Cardiac muscle cell (in vitro differentiated cells and primary cell): Measurements from ENCODE around the gene HIVEP2. TPM values are rescaled to one million over a fixed set of nuclear protein-coding genes. Genes with fewer than 3 reads are reported as not detected.

Source experiments
- DNase-seq, 2 donors: peaks; one replicate each; pipeline versions ENCODE4 v3.0.0 to v3.0.0-alpha.2; 2010 to 2017; ENCODE audit warnings: low read depth in 1 of 2, low spot score in 1 of 2
- H3K27ac ChIP-seq: fragments of 200-600 bp; sonication (generic); 2 replicates; pipeline ENCODE4 v1.5.1; 2016
- H3K27me3 ChIP-seq: fragments of 200-600 bp; sonication (generic); 2 replicates; pipeline ENCODE4 v1.6.0; 2016; ENCODE audit warnings: control low read depth
- H3K36me3 ChIP-seq: fragments of 200-600 bp; sonication (generic); 2 replicates; pipeline ENCODE4 v1.5.1; 2016; ENCODE audit warnings: control low read depth
- H3K4me1 ChIP-seq: fragments of 200-600 bp; sonication (generic); 2 replicates; pipeline ENCODE4 v1.8.1; 2017; ENCODE audit warnings: low read depth, mild to moderate bottlenecking, mixed run types
- H3K4me3 ChIP-seq: fragments of 200-600 bp; sonication (generic); 2 replicates; pipeline ENCODE4 v1.5.1; 2016; ENCODE audit warnings: mild to moderate bottlenecking
- H3K9me3 ChIP-seq: fragments of 200-600 bp; sonication (generic); 2 replicates; pipeline ENCODE4 v1.5.1; 2017; ENCODE audit warnings: low read depth, mild to moderate bottlenecking, control low read depth
- CTCF ChIP-seq: IDR thresholded peaks from 2 replicates; pipeline ENCODE4 v1.5.1; 2012; ENCODE audit warnings: low read depth, mild to moderate bottlenecking, low read length
- polyA plus RNA-seq: library from polyadenylated mRNA; unstranded; fragments of >200 nt; fragmentation: Nextera tagmentation; extraction: Ambion mirVana; gene quantifications from 2 replicates; pipeline ENCODE4 v1.2.1, GENCODE V29; 2016
- total RNA-seq: library from RNA; depleted of rRNA; stranded (reverse); fragments of >200 nt; gene quantifications from 2 replicates; pipeline ENCODE4 v1.2.3, GENCODE V29; 2016

Gene HIVEP2
- total and polyA plus RNA-seq, 2 experiments from 2014 or later, result 3.6 to 18.0 TPM

GRCh38 chr6:142706210-142706609, 238.8 kb downstream of the HIVEP2 start:
- TF ChIP-seq CTCF, result no peak
- peaks cover 12% of the 10 kb centered on the region for H3K4me1 ChIP-seq
- H3K36me3 ChIP-seq, result no peaks in the 10 kb centered on the region
- H3K9me3 ChIP-seq, result no peaks in the 10 kb centered on the region
- H3K27me3 ChIP-seq, result no peaks in the 10 kb centered on the region
- H3K27ac ChIP-seq, result no peak overlapping the region
- H3K4me3 ChIP-seq, result no peak overlapping the region
- no peak for DNase-seq

GRCh38 chr6:142705054-142705453, 239.9 kb downstream of the HIVEP2 start:
- no peak for TF ChIP-seq CTCF
- DNase-seq, result no peak

GRCh38 chr6:142702501-142703460, 242.2 kb downstream of the HIVEP2 start:
- DNase-seq, result peak; percentile 11 to 22
- no peak for TF ChIP-seq CTCF
- Histone ChIP-seq H3K27me3 (no peaks in the 10 kb centered on the region), H3K4me1 (peaks cover 12% of the 10 kb centered on the region), H3K9me3 (no peaks in the 10 kb centered on the region), H3K36me3 (no peaks in the 10 kb centered on the region), H3K4me3 (no peak overlapping the region), H3K27ac (no peak overlapping the region)

More at GRCh38 chr6:142705054-142705453, 239.9 kb downstream of the HIVEP2 start:
- Histone ChIP-seq H3K4me3 (no peak overlapping the region), H3K27ac (no peak overlapping the region), H3K4me1 (peaks cover 12% of the 10 kb centered on the region), H3K27me3 (no peaks in the 10 kb centered on the region), H3K36me3 (no peaks in the 10 kb centered on the region), H3K9me3 (no peaks in the 10 kb centered on the region)

Other genes starting within 250 kb of the HIVEP2 start
- 34.2 and 35.9 TPM in 2 replicates for gene AIG1, start 115.7 kb upstream of the HIVEP2 start, total RNA-seq
- gene AIG1, start 115.7 kb upstream of the HIVEP2 start, polyA plus RNA-seq, result 55.4 and 57.3 TPM in 2 replicates